Esophagus squamous epithelium (tissue), 5 donors: Measurements from ENCODE around the gene PHF19. TPM values are rescaled to one million over a fixed set of nuclear protein-coding genes. Genes with fewer than 3 reads are reported as not detected.
A peak's percentile ranks its signal among the peaks of the same experiment; 100 is the strongest.

ENCODE experiments used
- DNase-seq: peaks from one replicate; lab custom pipeline; 2025; lab: John Stamatoyannopoulos, UW
- H3K27ac ChIP-seq, 4 donors: fragments of 200-600 bp; sonication (generic); one replicate each; pipeline ENCODE4 v1.5.1; 2016 to 2019; ENCODE audit warnings: mild to moderate bottlenecking in 1 of 4
- H3K27me3 ChIP-seq, 4 donors: fragments of 200-600 bp; sonication (generic); 1 replicate in 3 of 4; 2 replicates in 1 of 4; pipeline versions ENCODE4 v1.5.1 to v1.6.0; 2017 to 2021; ENCODE audit warnings: antibody characterized with exemption in 1 of 4
- H3K36me3 ChIP-seq, 3 donors: fragments of 200-600 bp; sonication (generic); one replicate each; pipeline ENCODE4 v1.5.1; 2016 to 2019
- H3K4me1 ChIP-seq, 3 donors: fragments of 200-600 bp; sonication (generic); one replicate each; pipeline ENCODE4 v1.5.1; 2017 to 2019
- H3K4me3 ChIP-seq, 4 donors: fragments of 200-600 bp; sonication (generic); 1 replicate in 3 of 4; 2 replicates in 1 of 4; pipeline ENCODE4 v1.5.1; 2016 to 2019; ENCODE audit warnings: mild to moderate bottlenecking in 2 of 4, moderate library complexity in 1 of 4
- H3K9me3 ChIP-seq, 3 donors: fragments of 200-600 bp; sonication (generic); one replicate each; pipeline ENCODE4 v1.5.1; 2016 to 2019
- POLR2A ChIP-seq, 4 donors: fragments of 450-650 bp; IDR thresholded peaks; one replicate each; pipeline ENCODE4 v1.6.1; 2017; ENCODE audit warnings: antibody characterized with exemption in 4 of 4, mild to moderate bottlenecking in 4 of 4, moderate library complexity in 3 of 4
- WGBS, 2 donors: methylation state at CpG; one replicate each; pipeline ENCODE4 v1.1.5; 2018; 5-methylcytosine and 5-hydroxymethylcytosine counted together
- intact Hi-C: fragments of 100-400 bp; cut with DNase I; formaldehyde crosslinking; loops from one replicate; pipeline ENCODE4 v1.15.0; 2022
- total RNA-seq, 4 donors: library from RNA; depleted of rRNA; stranded (reverse); fragments of >200 nt; gene quantifications; one replicate each; pipeline ENCODE4 v1.1.0, GENCODE V29; 2016
- TF ChIP-seq, protein P1 (sequence below), 6 experiments: fragments of 450-650 bp in 4 of 6; fragments of 200-600 bp in 2 of 6; sonication (generic) in 2 of 6; IDR thresholded peaks; one replicate each; pipeline ENCODE4 v1.5.1; 2016 to 2019; ENCODE audit warnings: antibody characterized with exemption in 6 of 6, mild to moderate bottlenecking in 4 of 6, moderate library complexity in 4 of 6
- donor health status: DM: yes; HTN: yes; CAD: no.

The PHF19 gene
- total RNA-seq, 4 donors from 2014 or later = 12.8 to 40.0 (median 30.9) TPM

DNA sequence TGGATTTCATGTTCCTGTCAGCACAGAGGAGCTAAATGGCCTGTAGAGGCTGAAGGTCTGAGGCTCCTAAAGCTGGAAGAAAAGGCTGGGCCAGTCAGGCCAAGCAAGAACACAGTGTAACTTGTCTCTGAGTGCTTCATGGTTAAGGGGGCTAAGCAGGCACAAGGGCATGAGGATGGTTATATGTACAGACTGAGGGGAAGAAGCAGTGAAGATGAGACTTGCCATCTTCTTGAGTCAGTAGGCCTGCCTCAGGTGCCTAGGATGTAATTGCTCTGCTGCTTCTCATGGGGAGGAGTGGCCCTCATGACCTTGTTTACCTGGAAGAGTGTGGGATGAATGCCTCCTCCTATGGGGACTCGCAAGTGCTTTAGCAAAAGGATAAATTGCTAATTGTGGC, 25.5 kb downstream of the PHF19 start:
- H3K4me3 ChIP-seq = no peak overlapping the region
- TF ChIP-seq, protein P1, sequence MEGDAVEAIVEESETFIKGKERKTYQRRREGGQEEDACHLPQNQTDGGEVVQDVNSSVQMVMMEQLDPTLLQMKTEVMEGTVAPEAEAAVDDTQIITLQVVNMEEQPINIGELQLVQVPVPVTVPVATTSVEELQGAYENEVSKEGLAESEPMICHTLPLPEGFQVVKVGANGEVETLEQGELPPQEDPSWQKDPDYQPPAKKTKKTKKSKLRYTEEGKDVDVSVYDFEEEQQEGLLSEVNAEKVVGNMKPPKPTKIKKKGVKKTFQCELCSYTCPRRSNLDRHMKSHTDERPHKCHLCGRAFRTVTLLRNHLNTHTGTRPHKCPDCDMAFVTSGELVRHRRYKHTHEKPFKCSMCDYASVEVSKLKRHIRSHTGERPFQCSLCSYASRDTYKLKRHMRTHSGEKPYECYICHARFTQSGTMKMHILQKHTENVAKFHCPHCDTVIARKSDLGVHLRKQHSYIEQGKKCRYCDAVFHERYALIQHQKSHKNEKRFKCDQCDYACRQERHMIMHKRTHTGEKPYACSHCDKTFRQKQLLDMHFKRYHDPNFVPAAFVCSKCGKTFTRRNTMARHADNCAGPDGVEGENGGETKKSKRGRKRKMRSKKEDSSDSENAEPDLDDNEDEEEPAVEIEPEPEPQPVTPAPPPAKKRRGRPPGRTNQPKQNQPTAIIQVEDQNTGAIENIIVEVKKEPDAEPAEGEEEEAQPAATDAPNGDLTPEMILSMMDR (IDR thresholded peaks at IDR 0.05) = no peak
- TF ChIP-seq POLR2A (IDR thresholded peaks at IDR 0.05) = no peak
- H3K27ac ChIP-seq = no peak overlapping the region
- intact Hi-C loops = no loop called here
- no peak for DNase-seq
- peaks cover 0 to 73% (median 0%) of the 10 kb centered on the region in 3 donors for H3K36me3 ChIP-seq
- H3K27me3 ChIP-seq = no peaks in the 10 kb centered on the region
- WGBS, 2 donors = 100% methylated on average over 1 of the region's 1 CpG
- no peaks in the 10 kb centered on the region for H3K9me3 ChIP-seq
- H3K4me1 ChIP-seq = no peaks in the 10 kb centered on the region

DNA sequence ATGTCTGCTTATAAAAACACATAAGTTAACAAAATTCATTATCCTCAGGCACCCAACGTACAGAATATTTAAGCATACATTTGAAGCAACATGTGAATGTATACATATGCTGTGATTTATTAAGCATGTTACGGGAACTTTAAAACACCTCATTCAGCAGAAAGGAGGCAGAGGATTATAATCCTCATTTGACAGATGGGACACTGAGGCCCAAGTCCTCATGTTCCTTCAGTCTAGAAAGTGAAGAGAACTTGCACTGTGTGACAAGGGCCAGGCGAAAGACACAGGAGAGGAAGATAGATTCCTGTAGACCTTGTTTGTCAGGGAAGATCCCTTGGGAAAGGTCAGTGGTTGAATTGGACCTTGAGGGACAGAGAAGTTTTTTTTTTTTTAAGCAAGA, 26.7 kb downstream of the PHF19 start:
- TF ChIP-seq, protein P1 (IDR thresholded peaks at IDR 0.05) = no peak
- no peak for TF ChIP-seq POLR2A (IDR thresholded peaks at IDR 0.05)
- Histone ChIP-seq H3K27ac (no peak overlapping the region), H3K36me3 (peaks cover 0 to 74% (median 0%) of the 10 kb centered on the region in 3 donors), H3K9me3 (no peaks in the 10 kb centered on the region), H3K27me3 (no peaks in the 10 kb centered on the region), H3K4me3 (no peak overlapping the region), H3K4me1 (peaks cover 0 to 4% (median 0%) of the 10 kb centered on the region in 3 donors)
- no peak for DNase-seq
- WGBS, 2 donors = 79 to 93% methylated on average over 3 of the region's 3 CpGs
- intact Hi-C loops = no loop called here

DNA sequence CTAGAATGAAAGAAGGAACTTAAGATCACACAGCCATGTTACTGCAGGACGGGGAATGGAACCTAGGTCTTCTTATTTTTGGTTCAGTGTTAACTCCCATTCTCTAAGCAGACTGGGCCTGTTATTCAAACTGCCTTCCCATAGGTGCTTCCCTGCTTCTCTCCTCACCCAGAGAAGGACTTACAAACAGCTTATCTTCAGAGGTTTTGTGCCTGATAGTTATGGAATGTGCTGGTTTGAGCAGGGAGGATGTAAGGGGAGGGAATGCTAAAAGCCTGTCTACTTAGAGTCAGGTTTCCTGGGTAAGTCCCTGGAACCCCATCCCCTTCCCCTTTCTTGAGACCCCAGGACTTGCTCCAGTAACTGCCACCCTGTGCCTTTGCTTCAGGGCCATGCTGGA, 30.1 kb downstream of the PHF19 start:
- H3K27me3 ChIP-seq = no peaks in the 10 kb centered on the region
- H3K36me3 ChIP-seq = peaks cover 0 to 46% (median 0%) of the 10 kb centered on the region in 3 donors
- H3K4me3 ChIP-seq = no peak overlapping the region
- intact Hi-C loops = no loop called here
- H3K4me1 ChIP-seq = peaks cover 3 to 31% (median 10%) of the 10 kb centered on the region in 3 donors
- DNase-seq = no peak
- H3K27ac ChIP-seq = no peak overlapping the region
- TF ChIP-seq, protein P1 (IDR thresholded peaks at IDR 0.05) = no peak
- TF ChIP-seq POLR2A (IDR thresholded peaks at IDR 0.05) = no peak
- H3K9me3 ChIP-seq = no peaks in the 10 kb centered on the region
- WGBS, 2 donors = 79 to 95% methylated on average over 1 of the region's 1 CpG

DNA sequence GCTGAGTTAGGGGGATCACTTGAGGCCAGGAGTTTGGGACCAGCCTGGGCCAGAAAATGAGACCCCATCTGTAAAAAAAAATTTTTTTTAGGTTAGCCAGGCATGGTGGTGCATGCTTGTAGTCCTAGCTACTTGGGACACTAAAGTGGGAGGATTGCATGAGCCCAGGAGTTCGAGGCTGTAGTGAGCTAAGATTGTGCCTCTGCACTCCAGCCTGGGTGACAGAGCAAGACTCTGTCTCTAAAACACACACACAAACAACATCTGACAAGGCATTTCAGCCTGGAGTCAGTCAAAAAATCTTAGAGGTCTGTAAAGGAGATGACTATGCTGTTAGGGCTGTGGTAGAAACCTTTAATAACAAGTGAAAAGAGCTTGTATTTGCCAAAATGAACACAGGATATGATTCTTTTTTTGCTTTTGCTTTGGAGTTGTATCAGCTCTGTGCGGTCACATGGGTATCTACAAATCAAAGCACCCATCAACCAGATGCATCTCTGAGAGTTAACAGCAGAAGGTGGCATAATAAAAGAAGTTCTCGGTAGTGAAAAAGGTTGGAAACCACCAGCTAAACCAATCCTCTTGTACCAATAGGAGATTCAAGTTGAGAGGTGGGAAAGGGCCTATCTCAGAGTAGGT, 30.6 kb downstream of the PHF19 start:
- no peak for DNase-seq
- WGBS, 2 donors = 83% methylated on average over 3 of the region's 3 CpGs
- no peak overlapping the region for H3K27ac ChIP-seq
- no peaks in the 10 kb centered on the region for H3K9me3 ChIP-seq
- H3K36me3 ChIP-seq = peaks cover 0 to 43% (median 0%) of the 10 kb centered on the region in 3 donors
- intact Hi-C loops = no loop called here
- H3K27me3 ChIP-seq = no peaks in the 10 kb centered on the region
- TF ChIP-seq, protein P1 (IDR thresholded peaks at IDR 0.05) = no peak
- peak in 1 of 4 donors; percentile 10 for TF ChIP-seq POLR2A (IDR thresholded peaks at IDR 0.05)
- peaks cover 7 to 37% (median 14%) of the 10 kb centered on the region in 3 donors for H3K4me1 ChIP-seq
- no peak overlapping the region for H3K4me3 ChIP-seq

DNA sequence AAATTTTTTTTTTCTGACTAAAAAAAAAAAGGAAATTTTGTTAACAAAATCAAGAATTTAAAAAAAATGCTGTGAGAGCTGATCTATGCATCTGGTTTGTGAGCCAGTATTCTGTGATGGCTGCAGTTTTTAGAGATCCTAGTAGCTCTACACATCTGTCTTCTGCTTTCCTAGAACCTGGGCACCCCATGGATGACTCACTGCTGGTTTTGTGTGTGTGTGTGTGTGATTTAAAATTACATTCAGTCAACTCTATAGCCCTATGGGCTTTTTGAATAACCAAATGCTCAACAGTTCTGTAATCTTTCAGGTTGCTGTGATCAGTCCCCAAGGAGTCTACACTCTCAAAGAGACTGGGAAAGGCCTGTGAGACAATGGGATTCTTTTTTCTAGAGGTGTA, 31.7 kb downstream of the PHF19 start:
- Histone ChIP-seq H3K9me3 (no peaks in the 10 kb centered on the region), H3K4me3 (no peak overlapping the region), H3K27ac (no peak overlapping the region), H3K27me3 (no peaks in the 10 kb centered on the region), H3K4me1 (peaks cover 7 to 47% (median 14%) of the 10 kb centered on the region in 3 donors), H3K36me3 (peaks cover 0 to 47% (median 0%) of the 10 kb centered on the region in 3 donors)
- DNase-seq = no peak
- intact Hi-C loops = no loop called here
- TF ChIP-seq, protein P1 (IDR thresholded peaks at IDR 0.05) = no peak
- TF ChIP-seq POLR2A (IDR thresholded peaks at IDR 0.05) = no peak
